GM12864 (cell line): ENCODE measurements around the gene BRME1.
"Not testable (repeated sequence)": the region's sequence is repeated elsewhere in the genome, so short reads cannot be mapped to it uniquely, and the experiment has no call there.

Source experiments
- DNase-seq: peaks from one replicate; pipeline ENCODE4 v3.0.0-alpha.2; 2011; ENCODE audit warnings: low read depth
- H3K4me3 ChIP-seq: 2 replicates; pipeline ENCODE4 v1.5.1; 2011; ENCODE audit warnings: mild to moderate bottlenecking, low read depth, low read length, control low read depth
- TF ChIP-seq, protein P1 (sequence below): IDR thresholded peaks from 2 replicates; pipeline ENCODE4 v1.5.1; 2011; ENCODE audit warnings: low read depth, mild to moderate bottlenecking, moderate library complexity, low read length, control low read depth, inconsistent platforms; ENCODE audit errors: missing control alignments

The BRME1 gene

DNA sequence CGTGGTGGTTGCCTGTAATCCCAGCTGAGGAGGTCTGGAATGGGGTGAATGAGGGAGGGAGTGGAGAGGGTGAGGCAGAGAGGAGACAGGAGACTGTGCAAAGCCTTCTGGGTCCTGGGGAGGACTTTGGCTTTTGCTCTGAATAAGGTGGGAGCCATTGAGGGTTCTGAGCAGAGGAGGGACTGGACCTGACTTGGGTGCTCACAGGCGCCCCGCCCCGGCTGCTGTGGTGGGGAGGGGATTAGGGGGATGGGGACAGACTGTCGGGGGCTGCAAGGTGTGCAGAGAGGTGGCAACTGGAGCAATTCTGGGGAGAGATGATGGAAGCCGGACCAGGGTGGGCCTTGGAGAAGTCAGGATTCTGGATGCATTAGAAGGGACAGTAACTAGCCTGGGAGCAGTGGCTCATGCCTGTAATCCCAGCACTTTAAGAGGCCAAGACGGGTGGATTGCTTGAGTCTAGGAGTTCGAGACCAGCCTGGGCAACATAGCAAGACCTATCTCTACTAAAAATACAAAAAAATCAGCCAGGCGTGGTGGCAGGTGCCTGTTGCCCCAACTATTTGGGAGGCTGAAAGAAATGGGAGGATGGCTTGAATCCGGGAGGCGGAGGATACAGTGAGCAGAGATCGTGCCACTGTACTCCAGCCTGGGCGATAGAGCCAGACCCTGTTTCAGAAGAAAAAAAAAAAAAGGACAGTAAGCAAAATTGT lies 45.1 kb downstream of the BRME1 start:
- no peak for DNase-seq
- peak overlapping the region; percentile 59 for H3K4me3 ChIP-seq
- TF ChIP-seq, protein P1, sequence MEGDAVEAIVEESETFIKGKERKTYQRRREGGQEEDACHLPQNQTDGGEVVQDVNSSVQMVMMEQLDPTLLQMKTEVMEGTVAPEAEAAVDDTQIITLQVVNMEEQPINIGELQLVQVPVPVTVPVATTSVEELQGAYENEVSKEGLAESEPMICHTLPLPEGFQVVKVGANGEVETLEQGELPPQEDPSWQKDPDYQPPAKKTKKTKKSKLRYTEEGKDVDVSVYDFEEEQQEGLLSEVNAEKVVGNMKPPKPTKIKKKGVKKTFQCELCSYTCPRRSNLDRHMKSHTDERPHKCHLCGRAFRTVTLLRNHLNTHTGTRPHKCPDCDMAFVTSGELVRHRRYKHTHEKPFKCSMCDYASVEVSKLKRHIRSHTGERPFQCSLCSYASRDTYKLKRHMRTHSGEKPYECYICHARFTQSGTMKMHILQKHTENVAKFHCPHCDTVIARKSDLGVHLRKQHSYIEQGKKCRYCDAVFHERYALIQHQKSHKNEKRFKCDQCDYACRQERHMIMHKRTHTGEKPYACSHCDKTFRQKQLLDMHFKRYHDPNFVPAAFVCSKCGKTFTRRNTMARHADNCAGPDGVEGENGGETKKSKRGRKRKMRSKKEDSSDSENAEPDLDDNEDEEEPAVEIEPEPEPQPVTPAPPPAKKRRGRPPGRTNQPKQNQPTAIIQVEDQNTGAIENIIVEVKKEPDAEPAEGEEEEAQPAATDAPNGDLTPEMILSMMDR: no peak

DNA sequence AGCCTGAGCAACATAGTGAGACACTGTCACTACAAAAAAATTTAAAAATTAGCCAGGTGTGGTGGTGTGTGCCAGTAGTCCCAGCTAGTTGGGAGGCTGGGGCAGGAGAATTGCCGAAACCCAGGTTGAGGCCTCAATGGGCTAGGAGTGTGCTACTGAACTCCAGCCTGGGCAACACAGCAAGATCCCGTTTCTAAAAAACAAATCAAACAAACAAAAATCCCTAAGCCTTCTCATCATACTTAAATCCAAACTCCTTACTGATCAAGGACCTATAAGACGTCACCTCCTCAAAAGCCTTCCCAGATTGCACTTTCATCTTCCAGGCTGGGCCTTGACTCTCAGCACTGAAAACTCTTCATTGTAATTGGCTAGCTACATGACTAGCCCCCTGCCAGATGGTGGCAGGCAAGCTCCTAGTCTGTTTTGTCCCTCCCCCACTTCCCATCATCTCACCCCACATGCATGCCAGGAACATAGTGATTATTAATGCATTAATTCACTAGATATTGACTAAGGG lies 46.5 kb downstream of the BRME1 start:
- no peak for DNase-seq
- H3K4me3 ChIP-seq: no peak overlapping the region
- TF ChIP-seq, protein P1: peak; percentile 5

DNA sequence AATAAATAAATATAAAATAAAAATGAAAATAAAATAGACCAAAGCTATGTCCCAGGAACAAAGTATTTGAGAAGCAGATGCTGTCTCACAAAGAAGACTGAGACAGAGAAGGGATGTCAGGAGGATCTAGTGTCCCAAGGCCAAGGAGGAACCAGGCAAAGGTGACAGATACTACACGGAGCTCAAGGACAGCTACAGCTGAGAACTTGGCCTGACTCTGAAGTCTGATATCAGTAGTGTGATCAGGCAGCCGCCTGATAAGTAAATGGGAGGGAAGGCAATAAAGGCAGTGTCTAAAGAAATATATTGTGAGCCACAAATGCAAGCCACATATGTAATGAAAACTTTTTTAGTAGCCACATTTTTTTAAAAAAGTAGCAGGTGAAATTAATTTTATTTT lies 49.4 kb downstream of the BRME1 start:
- DNase-seq: no peak
- TF ChIP-seq, protein P1: no peak
- no peak overlapping the region for H3K4me3 ChIP-seq

DNA sequence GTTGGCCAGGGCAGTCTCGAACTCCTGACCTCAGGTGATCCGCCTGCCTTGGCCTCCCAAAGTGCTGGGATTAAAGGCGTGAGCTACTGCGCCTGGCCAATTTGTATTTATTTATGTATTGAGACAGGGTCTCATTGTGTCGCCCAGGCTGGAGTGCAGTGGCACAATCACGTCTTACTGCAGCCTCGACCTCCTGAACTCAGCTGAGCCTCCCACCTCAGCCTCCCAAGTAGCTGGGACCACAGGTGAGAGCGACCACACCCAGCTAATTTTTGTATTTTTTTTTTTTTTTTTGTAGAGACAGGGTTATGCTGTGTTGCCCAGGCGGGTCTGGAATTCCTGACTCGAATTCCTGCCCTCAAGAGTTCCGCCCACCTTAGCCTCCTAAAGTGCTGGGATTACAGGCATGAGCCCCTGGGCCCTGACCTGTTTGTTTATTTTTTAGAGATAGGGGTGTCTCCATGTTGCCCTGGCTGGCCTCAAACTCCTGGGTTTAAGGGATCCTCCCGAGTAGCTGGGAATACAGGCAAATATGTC lies 53.7 kb downstream of the BRME1 start:
- H3K4me3 ChIP-seq, DNase-seq: not testable (repeated sequence)

DNA sequence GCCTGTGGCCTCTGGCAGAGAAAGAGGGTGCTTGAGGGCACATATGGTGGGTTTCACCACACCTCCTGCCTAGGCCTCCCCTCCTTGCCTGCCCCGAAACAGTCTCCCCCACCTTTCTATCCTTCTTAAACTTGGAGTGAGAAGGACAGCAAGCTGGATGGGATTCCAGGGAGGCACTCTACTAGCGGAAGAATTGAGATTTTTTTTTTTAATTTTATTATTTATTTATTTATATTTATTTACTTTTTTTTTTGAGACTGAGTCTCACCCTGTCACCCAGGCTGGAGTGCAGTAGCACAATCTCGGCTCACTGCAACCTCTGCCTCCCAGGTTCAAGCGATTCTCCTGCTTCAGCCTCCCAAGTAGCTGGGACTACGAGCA lies 54.2 kb downstream of the BRME1 start:
- not testable (repeated sequence) for H3K4me3 ChIP-seq, DNase-seq

DNA sequence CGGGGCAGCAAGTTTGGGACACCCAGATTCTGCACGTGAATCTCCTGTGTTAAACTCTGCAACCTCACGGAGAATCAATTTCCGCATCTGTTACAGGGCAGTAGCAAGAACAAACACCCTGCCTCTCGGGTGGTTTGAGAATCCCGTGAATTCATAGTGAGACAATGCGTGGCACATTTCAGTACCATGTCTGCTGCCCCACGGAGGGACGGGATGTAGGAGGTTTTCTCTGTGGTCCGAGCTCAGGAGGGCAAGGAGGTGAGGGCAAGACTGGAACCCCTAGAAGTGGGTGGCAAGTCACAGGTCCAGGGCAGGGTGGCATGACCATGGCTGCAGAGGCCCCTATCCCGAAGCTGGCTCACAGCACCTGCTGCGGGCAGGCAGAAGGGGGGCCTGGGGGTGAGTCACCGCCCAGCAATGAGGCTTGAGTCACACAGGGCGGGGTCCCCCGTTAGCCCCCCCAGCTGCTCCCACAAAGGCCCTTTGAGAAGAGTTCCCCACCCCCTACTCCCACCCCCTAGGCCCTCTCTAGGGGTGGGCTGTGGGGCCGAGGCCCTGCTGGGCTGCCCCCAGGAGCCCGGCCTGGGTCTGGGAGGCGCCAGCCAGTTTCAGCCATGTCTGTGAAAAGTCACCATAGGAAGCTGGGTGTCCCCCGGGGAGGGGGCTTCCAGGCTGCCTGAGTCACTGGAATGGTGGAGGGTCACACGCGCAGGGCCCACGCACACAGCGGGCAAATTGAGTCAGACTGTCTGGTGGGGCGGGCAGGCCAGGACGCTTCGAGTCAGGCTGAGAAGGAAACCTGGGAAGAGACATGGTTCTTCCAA lies 54.8 kb downstream of the BRME1 start:
- TF ChIP-seq, protein P1: no peak

DNA sequence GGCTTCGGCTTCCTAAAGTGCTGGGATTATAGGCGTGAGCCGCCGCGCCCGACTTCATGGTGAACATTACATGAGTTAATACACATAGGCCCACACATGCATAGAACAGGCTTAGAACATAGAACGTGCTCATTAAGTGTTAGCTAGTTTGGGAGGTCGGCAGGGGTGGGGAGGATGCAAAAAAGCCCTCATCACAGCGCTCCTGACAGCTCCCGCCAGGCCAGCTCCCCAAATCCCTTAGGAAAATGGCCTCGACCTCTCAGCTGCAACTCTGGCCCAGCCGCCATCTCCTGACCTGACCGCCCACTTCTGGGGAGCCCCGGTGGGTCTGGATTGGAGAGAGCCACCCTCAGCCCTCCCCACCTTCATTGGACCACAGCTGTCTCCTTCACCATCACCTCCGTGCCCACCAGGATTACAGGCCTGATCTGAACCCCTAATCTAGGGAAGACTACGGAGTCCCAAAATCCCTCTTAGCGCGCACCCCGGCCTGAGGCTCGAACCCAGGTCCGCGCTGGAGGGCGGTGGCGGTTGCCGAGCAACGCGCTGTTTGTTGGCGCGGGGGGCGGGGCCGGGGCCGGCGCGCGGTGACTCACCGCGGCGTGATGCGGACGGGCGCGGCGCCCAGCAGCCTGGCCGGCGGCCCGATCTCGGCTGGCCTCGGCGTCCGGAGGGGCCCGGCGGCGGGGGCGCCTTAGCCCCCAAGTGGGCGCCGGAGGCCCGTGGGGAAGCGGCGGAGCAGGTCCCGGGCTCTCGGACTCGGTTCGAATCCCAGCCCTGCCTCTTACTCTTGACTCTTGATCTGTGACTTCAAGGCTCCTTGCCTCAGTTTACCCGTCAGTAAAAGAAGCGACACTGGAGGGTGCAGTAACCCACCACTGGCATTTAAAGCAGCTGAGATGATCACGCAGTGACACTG lies 55.7 kb downstream of the BRME1 start:
- DNase-seq: no peak
- no peak overlapping the region; the same call in 1 of the 2 replicates for H3K4me3 ChIP-seq
- TF ChIP-seq, protein P1: no peak

More for the DNA sequence above, 54.8 kb downstream of the BRME1 start:
- no peak overlapping the region; the same call in 1 of the 2 replicates for H3K4me3 ChIP-seq
- DNase-seq: no peak
